Breast epithelium (tissue), 4 donors: ENCODE data around the gene PDE6H. TPM values are rescaled to one million over a fixed set of nuclear protein-coding genes. Genes with fewer than 3 reads are reported as not detected.

Experiments
- DNase-seq, 2 donors: peaks; one replicate each; pipeline ENCODE4 v3.0.0-alpha.2; 2019; ENCODE audit warnings: low spot score in 2 of 2
- H3K27ac ChIP-seq, 2 donors: fragments of 200-600 bp; sonication (generic) in 1 of 2; one replicate each; pipeline ENCODE4 v1.5.1; 2016 to 2019; ENCODE audit warnings: mild to moderate bottlenecking in 1 of 2
- H3K27me3 ChIP-seq, 2 donors: fragments of 200-600 bp; sonication (generic) in 1 of 2; one replicate each; pipeline versions ENCODE4 v1.5.1 to v1.6.0; 2017 to 2019; ENCODE audit warnings: control low read depth in 1 of 2, mild to moderate bottlenecking in 1 of 2
- H3K36me3 ChIP-seq: fragments of 200-600 bp; one replicate; pipeline ENCODE4 v1.5.1; 2019
- H3K4me1 ChIP-seq, 2 donors: fragments of 200-600 bp; sonication (generic); one replicate each; pipeline ENCODE4 v1.5.1; 2016 to 2019; ENCODE audit warnings: control low read depth in 1 of 2
- H3K4me3 ChIP-seq, 3 donors: fragments of 200-600 bp; sonication (generic); 1 replicate in 2 of 3; 2 replicates in 1 of 3; pipeline ENCODE4 v1.5.1; 2016 to 2019; ENCODE audit warnings: mild to moderate bottlenecking in 3 of 3, moderate library complexity in 2 of 3
- H3K9me3 ChIP-seq, 2 donors: fragments of 200-600 bp; sonication (generic) in 1 of 2; one replicate each; pipeline ENCODE4 v1.5.1; 2016 to 2019; ENCODE audit warnings: control low read depth in 1 of 2
- POLR2A ChIP-seq: fragments of 450-650 bp; IDR thresholded peaks from one replicate; pipeline ENCODE4 v1.6.1; 2016; ENCODE audit warnings: antibody characterized with exemption, mild to moderate bottlenecking, moderate library complexity
- POLR2AphosphoS5 ChIP-seq, 3 donors: sonication (generic); formaldehyde crosslinking; IDR thresholded peaks; one replicate each; pipeline ENCODE4 v1.6.1; 2017; ENCODE audit warnings: antibody characterized with exemption in 3 of 3
- intact Hi-C: fragments of 100-400 bp; cut with DNase I; formaldehyde crosslinking; loops from one replicate; pipeline ENCODE4 v1.15.1; 2023; ENCODE audit warnings: low total_unique reads
- total RNA-seq, 3 donors: library from RNA; depleted of rRNA; stranded (reverse); fragments of >200 nt; gene quantifications; one replicate each; pipeline ENCODE4 v1.1.0, GENCODE V29; 2016
- TF ChIP-seq, protein P1 (sequence below), 3 donors: fragments of 450-650 bp; IDR thresholded peaks; one replicate each; pipeline ENCODE4 v1.5.1; 2016 to 2017; ENCODE audit warnings: antibody characterized with exemption in 3 of 3, mild to moderate bottlenecking in 3 of 3, moderate library complexity in 3 of 3

PDE6H gene
- total RNA-seq, 3 donors from 2014 or later: not detected

- Histone ChIP-seq H3K36me3 (no peaks in the 10 kb centered on the region), H3K4me3 (no peak overlapping the region), H3K9me3 (no peaks in the 10 kb centered on the region), H3K27me3 (no peaks in the 10 kb centered on the region), H3K27ac (no peak overlapping the region), H3K4me1 (no peaks in the 10 kb centered on the region)
- intact Hi-C loops: no loop called here
- TF ChIP-seq, protein P1, sequence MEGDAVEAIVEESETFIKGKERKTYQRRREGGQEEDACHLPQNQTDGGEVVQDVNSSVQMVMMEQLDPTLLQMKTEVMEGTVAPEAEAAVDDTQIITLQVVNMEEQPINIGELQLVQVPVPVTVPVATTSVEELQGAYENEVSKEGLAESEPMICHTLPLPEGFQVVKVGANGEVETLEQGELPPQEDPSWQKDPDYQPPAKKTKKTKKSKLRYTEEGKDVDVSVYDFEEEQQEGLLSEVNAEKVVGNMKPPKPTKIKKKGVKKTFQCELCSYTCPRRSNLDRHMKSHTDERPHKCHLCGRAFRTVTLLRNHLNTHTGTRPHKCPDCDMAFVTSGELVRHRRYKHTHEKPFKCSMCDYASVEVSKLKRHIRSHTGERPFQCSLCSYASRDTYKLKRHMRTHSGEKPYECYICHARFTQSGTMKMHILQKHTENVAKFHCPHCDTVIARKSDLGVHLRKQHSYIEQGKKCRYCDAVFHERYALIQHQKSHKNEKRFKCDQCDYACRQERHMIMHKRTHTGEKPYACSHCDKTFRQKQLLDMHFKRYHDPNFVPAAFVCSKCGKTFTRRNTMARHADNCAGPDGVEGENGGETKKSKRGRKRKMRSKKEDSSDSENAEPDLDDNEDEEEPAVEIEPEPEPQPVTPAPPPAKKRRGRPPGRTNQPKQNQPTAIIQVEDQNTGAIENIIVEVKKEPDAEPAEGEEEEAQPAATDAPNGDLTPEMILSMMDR (IDR thresholded peaks at IDR 0.05): no peak
- TF ChIP-seq POLR2A (no peak), POLR2AphosphoS5 (IDR thresholded peaks at IDR 0.05) (no peak)
- no peak for DNase-seq
Measured at GRCh38 chr12:15004421-15004820, 31.6 kb downstream of the PDE6H start.

DNA sequence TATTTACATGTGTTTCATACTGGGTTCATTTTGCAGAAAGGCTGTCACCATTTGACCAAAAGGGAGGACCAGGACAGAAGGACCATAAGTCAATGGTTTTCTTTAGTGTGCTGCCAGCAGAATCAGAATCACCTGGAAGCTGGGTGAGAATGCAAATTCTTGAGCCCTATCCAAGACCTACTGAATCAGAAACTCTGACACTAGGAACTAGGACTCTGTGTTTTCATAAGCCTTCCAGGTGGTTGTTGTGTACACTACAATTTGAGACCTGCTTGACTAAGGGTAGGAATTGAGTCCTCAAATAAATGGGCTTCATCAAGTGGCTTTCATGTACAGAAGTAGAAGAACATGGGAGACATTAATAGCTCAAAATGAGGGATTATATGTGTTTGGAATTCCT lies 32.2 kb downstream of the PDE6H start:
- no peak for DNase-seq
- Histone ChIP-seq H3K9me3 (no peaks in the 10 kb centered on the region), H3K27ac (no peak overlapping the region), H3K4me1 (no peaks in the 10 kb centered on the region), H3K27me3 (no peaks in the 10 kb centered on the region), H3K4me3 (no peak overlapping the region), H3K36me3 (no peaks in the 10 kb centered on the region)
- intact Hi-C loops: no loop called here
- TF ChIP-seq POLR2AphosphoS5 (IDR thresholded peaks at IDR 0.05): no peak
- no peak for TF ChIP-seq POLR2A
- TF ChIP-seq, protein P1 (IDR thresholded peaks at IDR 0.05): no peak

GRCh38 chr12:15007551-15007950 lies 34.7 kb downstream of the PDE6H start:
- intact Hi-C loops: no loop called here
- TF ChIP-seq, protein P1 (IDR thresholded peaks at IDR 0.05): no peak
- TF ChIP-seq POLR2A: no peak
- TF ChIP-seq POLR2AphosphoS5 (IDR thresholded peaks at IDR 0.05): no peak

DNA sequence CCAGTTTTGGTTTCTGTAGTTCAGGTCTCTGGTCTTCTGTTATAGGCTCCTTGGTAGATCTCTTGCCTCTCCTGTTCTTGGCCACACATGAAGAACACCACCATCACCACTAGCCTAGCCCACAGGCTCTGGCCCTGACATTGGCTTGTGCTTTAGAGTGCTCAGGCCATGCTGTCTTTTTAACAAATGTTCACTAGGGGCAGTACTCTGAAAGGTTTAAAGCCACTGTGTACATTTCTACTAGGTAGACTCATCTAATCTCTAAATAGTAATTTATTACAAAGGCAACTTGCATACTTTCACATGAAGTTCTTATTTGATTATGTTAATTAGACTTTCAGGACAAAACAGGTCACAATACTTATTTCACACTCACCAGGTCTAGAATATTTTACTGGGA lies 38.3 kb downstream of the PDE6H start:
- Histone ChIP-seq H3K4me3 (no peak overlapping the region), H3K9me3 (no peaks in the 10 kb centered on the region), H3K27me3 (no peaks in the 10 kb centered on the region), H3K27ac (no peak overlapping the region), H3K36me3 (no peaks in the 10 kb centered on the region), H3K4me1 (no peaks in the 10 kb centered on the region)
- DNase-seq: no peak
- TF ChIP-seq, protein P1 (IDR thresholded peaks at IDR 0.05): no peak
- TF ChIP-seq POLR2AphosphoS5 (IDR thresholded peaks at IDR 0.05): no peak
- TF ChIP-seq POLR2A: no peak
- intact Hi-C loops: no loop called here

More at GRCh38 chr12:15007551-15007950, 34.7 kb downstream of the PDE6H start:
- no peak for DNase-seq
- H3K27me3 ChIP-seq: no peaks in the 10 kb centered on the region
- H3K4me1 ChIP-seq: no peaks in the 10 kb centered on the region
- H3K9me3 ChIP-seq: no peaks in the 10 kb centered on the region
- H3K4me3 ChIP-seq: no peak overlapping the region
- H3K36me3 ChIP-seq: no peaks in the 10 kb centered on the region
- no peak overlapping the region for H3K27ac ChIP-seq

DNA sequence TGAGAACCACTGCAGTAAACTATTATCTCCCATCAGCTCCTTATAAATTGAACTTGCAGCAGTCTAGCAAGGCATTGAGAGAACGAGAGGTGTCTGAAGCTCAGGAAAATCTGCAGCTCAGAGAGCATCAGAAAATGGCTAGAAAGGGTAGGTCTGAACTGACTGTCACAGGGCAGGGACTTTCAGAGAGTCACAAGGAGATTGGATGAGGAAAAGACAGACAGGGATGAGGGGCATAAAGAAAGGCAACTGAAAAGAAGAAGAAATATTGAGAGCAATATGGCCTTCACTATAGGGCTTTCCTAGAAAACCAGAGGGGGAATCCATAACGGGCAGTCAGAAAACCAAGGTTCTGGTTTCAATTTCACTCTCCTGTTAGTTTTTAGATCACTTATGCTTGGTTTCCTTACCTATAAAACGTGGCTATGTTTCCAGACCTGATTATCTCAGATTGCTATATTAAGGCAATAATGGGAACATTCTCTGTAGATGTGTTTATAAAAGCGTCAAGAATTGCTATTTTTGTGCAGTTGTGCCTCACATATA lies 40.9 kb downstream of the PDE6H start:
- Histone ChIP-seq H3K4me1 (no peaks in the 10 kb centered on the region), H3K36me3 (no peaks in the 10 kb centered on the region), H3K4me3 (no peak overlapping the region), H3K27me3 (no peaks in the 10 kb centered on the region), H3K27ac (no peak overlapping the region), H3K9me3 (no peaks in the 10 kb centered on the region)
- no peak for DNase-seq
- no peak for TF ChIP-seq POLR2AphosphoS5 (IDR thresholded peaks at IDR 0.05)
- TF ChIP-seq, protein P1 (IDR thresholded peaks at IDR 0.05): no peak
- no peak for TF ChIP-seq POLR2A
- intact Hi-C loops: no loop called here
